HG02884 (cell line): Measurements from ENCODE around the gene ATG4B.

Experiments used
- ATAC-seq: cut with Tn5 transposase; IDR thresholded peaks from one replicate; pipeline ENCODE4 v1.9.1; 2021; ENCODE audit warnings: mild to moderate bottlenecking, moderate library complexity; ENCODE audit not compliant: unreplicated experiment

Gene ATG4B

DNA sequence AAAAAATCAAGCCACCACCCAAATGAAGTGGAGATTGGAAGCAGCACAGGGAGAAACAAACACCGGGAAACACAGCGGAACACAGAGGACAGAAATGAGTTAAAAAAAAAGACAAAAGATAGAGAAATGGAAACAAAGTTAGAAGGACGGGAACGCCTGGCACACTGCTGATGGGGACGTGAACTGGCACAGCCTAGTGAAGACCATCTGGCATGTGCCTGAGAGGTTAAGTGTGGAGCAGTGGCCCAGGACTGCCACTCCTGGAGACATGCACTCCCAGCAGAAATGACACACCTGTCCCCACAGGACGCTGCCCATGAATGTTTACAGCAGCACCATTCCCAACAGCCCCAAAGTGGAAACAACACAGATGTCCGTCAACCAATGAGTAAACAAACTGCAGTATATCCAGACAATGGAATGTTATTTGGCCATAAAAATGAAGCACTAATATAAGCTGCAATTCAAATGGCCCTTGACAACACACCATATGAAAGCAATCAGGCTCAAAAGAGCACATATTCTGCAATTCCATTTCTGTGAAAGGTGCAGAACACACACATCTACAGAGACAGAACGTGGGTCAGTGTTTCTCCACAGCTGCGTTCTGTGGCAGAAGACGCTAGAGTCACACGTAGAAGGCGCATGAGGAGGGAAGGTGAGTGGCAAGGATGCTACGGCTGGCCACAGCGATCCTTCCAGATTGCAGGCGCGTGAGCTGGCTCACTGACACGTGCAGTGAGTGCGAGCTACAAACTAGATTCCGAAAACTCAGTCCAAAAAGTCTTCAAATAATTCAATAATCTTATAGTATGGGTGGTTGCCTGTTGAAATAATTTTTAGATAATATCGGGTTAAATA, 25.1 kb upstream of the ATG4B start:
- no peak for ATAC-seq

DNA sequence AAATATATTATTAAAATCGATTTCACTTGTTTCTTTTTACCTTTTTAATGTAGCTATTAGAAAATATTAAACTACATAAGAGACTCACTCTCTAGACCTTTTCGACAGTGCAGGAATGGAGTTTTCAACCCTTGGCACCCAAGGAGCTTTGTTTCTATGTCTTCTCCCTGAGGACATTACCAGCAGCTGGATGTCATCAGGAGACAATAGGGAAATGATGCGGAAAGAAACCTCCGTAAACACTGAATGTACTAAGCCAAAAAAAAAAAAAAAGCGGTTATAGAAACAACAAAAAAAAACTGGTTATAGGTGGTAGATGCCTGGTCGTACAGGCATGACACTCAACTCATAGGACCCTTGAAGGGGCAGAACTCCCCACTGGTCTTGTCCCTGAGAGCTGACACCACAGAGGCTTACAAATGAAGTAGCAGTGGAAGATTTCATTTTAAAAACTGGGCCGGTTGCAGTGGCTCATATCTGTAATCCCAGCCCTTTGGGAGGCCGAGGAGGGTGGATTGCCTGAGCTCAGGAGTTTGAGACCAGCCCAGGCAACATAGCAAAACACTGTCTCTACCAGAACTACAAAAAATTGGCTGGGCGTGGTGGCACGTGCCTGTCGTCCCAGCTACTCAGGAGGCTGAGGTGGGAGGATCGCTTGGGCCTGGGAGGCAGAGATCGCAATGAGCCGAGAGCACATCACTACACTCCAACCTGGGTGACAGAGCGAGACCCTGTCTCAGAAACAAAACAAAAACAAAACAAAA, 24.3 kb upstream of the ATG4B start:
- ATAC-seq = no peak

DNA sequence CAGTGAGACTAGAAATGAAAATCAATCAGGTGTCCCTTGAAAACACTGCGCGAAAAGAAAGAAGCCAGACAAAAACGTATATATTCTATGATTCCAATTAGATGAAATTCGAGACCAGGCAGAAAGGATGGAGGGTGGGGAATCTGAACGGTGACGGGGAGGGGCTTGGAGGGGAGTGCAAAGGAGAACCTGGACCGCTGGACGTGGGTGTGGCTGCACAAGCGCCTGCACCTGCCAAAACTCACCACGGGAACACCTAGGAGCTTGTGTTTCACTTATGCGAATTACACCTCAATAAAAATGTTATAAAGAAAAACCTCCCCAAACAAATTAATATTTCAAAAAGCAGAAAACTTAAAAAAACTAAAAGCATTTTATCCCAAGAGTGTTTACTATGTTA, 22.5 kb upstream of the ATG4B start:
- no peak for ATAC-seq

DNA sequence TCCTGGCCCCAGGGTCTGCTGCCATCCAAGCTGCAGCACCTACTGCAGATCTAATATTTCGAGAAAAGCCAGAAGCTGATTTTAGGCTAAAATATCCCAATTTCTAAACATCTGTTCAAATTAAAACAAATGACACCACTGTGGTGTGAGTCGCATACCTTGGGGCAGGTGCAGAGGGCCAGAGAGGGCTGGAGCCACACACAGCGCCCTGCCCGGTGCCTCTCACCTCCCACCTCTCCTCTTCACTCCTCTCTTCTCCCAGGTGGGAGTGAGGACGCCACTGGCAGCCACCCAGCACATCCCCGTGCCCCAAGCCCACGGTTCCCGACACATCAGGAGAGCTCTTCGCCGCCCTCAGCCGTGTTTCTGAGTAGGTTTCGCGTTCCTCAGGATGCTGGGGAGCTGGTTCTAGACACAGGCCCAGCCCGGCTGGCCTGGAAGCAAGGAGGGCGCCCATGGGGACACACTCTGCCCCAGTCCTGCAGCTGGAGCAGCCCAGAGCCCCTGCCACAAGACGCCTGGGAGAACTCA, 21.9 kb upstream of the ATG4B start:
- ATAC-seq = no peak

DNA sequence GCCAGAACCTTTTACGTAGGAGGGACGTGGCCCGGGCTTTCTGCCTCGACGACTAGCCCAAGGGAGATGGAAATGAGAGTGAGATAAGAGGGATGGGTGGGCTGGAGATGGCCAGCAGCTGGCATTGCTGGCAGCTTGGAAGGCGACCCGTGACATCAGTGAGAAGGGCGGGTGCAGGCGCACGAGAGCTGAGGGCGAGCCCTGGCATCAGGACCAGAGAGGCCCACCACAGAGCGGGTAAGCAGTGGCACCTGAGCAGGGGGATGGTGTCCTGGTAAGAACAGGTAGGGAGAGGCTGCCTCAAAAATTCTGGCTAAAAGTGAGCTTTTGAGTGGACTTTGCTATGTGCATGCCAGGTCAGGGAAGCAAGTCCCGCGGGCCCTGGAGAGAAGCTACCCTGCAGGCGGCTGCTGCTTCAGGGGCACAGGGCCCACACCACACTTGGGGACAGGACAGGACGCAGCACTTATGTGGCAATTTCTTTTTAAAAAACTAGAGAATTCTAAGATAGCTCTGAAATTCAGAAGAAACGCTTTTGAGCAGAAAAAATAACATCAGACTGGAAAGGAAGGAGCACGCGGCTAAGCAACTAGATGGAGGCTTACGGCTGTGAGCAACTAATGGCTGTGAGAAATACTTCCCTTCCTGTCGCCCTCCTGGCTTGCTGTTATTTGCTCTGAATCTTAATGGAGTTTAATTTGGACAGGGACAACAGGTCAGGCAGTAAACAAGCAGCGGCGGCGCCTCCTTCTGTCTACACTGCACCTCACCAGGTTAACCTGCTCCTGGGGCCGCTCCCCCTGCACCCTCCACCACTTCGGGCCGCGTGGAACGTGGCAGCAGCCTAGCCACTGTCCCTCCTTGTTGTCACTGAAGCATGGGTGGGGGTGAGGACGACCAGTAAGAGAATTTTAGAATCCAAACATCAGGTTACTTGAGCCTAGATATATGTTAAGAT, 21.0 kb upstream of the ATG4B start:
- no peak for ATAC-seq

DNA sequence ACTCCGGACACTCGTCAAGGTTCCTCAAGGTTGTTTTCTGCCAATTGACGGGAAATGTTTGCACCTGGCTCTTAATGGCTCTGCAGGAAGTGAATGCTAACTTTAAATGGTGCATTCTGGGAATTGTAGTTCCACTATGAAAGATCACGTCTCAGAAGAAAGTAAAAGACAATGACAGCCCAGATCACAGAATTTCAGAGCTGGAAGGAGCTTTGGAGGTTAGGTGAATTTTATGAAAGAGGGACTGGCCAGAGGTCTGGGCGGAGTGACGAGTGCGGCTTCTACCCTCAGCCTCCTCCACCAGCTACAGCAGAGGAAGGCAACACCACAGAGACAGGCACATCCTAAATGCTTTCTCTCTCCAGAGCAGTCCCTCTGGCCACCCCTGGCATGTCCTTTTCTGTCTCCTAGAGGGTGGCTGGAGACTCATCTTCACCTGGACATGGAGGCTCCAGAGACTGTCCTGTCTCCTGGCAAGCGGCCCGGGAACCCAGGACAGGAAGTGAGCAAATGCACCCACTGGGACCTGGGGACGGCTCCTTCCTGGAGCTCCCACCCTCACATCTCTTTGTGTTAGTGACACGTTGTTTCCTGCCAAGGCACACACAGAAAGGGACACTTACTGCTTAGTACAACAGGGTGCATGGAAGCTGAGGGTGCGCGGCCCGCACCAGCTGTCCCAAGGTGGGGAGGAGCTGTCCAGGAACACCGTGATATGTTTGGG, 19.9 kb upstream of the ATG4B start:
- no peak for ATAC-seq

DNA sequence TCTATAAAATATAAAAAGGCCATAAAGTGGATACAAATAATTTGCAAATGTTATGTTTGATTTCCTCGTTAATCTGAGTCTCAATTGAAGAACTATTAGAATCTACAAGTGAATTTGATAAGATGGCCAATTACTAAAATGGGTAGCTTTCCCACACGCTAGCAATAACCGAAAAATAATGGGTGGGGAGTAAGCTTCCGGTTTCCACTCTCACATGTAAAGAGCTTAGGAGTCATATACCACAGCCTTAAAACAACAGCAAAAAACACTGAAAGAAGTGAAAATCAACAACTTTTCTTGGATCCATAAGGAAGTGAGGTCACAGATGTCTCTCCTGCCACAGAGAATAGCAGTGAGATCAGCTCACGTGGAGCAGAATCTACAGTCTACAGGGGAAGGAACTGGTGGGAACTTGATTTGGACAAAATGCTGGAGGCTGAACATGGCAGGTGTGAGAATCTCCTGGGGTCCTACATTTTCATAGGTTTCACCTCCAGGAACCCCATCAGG, 19.1 kb upstream of the ATG4B start:
- no peak for ATAC-seq

DNA sequence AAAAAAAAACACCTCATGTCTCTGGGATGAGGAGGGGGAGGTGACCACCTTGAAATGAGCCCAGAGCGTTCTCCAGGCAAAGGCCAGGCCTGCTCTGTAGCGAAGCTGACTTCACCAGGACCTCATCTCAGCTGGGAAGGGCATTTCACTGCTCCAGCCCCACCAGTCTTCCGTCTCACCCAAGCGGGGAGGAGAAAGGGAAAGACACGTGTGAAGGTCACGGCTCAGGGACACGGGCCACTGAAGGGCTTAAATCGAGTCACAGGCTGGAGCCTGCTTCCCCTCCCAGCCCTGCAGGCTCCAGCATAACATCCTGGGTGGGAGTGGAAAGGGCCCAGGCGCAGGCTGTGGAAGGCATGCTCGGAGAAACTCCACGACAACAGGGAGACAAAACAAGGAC, 18.7 kb upstream of the ATG4B start:
- no peak for ATAC-seq

DNA sequence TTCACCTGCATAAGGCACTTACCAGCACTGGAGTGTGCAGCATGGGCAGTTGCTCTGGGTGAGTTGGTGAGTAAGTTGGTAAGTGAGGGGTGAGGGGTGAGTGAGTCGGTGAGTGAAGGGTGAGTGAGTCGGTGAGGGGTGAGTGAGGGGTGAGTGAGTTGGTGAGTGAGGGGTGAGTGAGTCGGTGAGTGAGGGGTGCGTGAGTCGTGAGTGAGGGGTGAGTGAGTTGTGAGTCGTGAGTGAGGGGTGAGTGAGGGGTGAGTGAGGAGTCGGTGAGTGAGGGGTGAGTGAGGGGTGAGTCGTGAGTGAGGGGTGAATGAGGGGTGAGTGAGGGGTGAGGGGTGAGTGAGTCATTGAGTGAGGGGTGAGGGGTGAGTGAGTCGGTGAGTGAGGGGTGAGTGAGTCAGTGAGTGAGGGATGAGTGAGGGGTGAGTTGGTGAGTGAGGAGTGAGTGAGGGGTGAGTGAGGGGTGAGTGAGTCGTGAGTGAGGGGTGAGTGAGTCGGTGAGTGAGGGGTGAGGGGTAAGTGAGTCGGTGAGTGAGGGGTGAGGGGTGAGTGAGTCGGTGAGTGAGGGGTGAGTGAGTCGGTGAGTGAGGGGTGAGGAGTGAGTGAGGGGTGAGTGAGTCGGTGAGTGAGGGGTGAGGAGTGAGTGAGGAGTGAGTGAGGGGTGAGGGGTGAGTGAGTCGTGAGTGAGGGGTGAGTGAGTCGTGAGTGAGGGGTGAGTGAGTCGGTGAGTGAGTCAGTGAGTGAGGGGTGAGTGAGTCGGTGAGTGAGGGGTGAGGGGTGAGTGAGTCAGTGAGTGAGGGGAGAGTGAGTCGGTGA, 17.7 kb upstream of the ATG4B start:
- ATAC-seq = no peak

DNA sequence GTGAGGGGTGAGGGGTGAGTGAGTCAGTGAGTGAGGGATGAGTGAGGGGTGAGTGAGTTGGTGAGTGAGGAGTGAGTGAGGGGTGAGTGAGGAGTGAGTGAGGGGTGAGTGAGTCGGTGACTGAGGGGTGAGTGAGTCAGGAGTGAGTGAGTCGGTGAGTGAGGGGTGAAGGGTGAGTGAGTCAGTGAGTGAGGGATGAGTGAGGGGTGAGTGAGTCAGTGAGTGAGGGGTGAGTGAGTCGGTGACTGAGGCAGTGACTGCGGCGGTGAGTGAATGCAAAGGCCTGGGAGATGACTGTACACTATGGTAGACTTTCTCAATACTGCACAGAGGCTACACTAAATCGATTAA, 17.1 kb upstream of the ATG4B start:
- no peak for ATAC-seq

DNA sequence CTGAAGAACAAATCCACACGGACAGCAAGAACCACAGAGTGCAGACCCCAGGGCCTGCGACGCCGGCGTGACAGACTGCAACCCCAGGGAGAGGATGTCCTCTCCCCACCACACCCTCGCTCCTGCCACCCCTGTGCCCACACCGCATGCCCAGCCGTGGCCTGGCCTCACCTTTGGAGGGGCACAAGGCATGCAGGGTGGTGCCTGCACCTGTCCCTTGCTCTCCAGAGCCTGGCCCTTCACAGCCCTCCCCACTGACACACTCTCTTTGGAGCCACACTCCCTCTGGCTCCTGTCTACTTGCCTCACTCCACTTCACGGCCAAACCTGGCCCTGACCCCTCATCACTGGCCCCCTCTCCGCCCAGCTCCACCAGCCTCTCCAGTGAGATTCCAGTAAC, 9.8 kb upstream of the ATG4B start:
- ATAC-seq = no peak

DNA sequence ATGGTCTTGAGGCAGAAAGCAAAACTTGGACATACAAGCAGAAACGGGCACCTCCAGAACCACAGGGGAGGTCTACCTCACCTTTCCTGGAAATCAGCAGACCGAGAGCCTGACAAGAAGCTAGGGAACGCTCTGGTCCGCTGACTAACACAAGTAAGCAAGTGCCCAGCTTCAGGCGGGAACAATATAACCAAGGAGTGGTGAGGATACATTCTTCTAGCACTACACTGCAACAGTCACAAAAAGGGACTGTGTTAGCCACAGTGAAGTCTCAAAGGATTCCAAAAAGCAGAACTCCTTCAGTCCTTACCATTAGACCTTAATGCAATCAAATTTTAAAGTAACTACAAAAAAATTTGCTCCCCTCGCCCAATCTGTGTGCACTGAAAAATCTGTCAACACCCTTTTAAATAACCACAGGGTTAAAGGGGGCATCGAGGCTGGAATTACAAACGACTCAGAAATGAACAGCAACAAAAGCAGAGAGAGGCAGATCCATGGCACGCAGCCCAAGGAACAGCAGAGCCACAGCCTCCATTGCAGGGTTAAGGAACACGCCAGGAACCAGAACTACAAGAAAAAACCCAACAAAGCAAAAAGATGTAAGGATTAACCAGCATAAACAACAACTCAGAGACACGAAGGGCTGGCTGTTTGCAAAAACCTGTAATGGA, 7.6 kb upstream of the ATG4B start:
- ATAC-seq = no peak

DNA sequence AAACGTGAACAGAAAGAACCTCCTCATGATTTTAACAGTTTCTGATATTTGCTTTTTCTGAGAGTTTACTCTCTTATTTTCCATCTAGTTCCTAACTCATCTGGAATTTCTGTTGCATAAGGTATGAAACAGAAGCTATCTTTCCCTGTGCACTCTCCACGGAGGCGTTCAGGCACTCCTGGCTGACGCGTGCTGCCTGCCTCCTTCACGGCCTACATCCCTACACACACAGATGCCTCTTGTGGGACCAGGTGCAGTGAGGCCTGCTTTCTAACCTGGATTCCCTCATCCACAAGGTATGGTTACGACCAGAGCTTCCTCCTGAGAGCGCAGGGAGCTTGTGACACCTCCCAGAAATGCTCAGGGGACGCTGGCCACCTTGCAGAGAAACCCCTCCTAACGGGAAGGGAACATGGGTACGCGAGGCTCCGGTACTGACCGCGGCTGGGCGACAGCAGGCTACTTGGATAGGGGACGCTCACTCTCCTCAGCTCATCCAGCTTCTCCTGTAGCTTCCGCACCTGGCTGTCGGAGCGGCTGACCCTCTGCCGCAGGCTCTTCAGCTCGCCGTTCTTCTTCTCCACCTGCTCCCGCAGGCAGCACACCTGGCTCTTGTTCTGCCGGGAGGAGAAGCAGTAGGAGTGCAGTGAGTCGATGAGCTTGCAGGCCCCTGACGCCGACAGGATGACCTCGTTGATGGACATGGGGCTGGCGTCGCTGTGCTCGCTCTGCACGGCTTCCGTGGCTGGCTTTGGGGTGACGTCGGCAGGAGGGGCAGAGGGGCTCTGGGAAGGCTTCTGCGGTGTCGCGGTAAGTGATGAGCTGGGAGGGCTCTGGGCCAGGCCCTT, 4.8 kb upstream of the ATG4B start:
- ATAC-seq = no peak

DNA sequence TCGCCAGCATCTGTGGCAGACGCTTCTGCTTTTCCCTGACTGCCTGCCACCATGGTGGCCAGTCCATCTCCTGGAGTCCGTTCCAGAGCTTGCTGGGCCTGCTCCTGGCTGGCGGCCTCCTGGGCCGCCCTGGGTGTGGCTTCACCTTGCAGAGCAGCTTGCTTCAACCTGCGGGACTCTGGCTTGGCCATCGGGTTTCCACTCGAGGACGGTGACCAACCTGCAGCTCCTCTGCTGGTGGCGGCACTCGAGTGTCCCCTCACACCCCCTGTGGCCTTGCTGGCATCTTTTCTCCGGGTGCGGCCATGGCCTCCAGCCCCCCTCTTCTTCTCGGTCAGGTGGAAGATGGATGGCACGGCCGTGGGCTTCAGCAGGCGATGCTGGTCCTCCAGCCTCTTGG, 3.9 kb upstream of the ATG4B start:
- ATAC-seq = no peak

DNA sequence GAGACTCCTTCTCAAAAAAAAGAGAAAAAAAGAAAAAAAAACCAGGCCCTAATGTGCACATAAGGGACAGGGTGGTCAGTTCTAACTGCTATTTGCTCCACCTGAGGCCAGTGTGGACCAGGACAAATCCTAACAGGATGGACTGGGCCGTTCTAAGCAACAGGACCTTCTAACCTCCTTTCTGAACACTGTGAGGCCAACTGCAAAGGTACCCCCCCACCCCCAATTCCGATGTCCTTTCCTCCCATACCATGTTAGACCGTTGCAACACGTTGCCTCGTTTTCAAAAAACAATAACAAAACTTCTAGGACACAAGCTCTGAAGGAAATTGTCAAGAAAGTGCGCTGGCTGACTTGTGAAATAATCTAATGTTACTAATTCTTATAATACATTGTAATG, 1.7 kb upstream of the ATG4B start:
- ATAC-seq = no peak

DNA sequence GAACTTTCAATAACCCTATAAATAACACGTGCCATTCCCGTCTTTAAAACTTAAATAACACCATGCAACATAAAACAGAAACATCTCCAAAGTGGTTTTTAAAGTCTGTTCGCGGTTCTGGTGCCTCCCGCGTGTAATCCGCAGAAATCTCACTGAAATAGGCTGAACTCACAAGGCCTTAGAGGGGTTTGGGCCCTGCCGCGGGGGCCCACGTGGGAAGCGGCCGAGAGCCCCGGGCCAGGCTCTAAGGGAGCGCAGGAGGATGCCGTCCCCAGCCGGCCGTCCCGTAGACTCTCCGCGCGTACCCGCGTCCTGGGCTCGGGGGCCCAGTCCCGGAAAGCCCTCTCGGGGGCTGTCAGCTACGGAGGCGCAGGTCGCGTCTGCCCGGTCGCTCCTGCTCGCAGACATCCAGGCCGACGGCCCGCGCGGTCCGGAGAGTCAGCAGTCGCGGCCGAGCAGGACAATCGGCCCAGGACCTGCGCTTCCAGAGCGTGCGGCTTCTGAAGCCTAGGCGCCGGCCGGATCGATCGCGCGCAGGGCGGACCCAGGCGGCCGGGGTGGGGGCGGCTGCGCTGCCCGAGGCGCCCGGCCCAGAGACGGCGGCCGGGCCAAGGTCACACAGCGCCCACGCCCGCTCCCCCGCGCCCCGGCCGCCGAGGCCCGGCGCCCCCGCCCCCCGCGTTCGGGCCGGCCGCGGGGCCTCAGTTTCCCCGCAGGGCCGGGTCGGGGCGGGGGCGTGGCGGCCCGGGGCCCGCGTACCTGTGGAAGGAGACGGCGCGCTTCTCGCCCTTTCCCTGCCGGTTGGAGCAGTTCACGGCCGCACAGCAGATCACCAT, 1.1 kb upstream of the ATG4B start:
- ATAC-seq = peak; percentile 33
